Skeletal muscle cell (primary cell): ENCODE data around the gene ANP32E.
"Not testable (repeated sequence)": the region's sequence is repeated elsewhere in the genome, so short reads cannot be mapped to it uniquely, and the experiment has no call there.

Experiments used
- DNase-seq: peaks from one replicate; pipeline ENCODE4 v3.0.0-alpha.2; 2010; ENCODE audit warnings: low read depth
- H3K4me3 ChIP-seq: 2 replicates; pipeline ENCODE4 v1.5.1; 2011; ENCODE audit warnings: low read depth, mild to moderate bottlenecking, control low read depth, low read length, moderate library complexity

ANP32E gene

GRCh38 chr1:150221552-150221951 lies 14.4 kb downstream of the ANP32E start:
- no peak for DNase-seq
- no peak overlapping the region for H3K4me3 ChIP-seq

GRCh38 chr1:150215855-150216254 lies 20.1 kb downstream of the ANP32E start:
- not testable (repeated sequence) for H3K4me3 ChIP-seq, DNase-seq

- H3K4me3 ChIP-seq: peak overlapping the region; percentile 46
Observed at GRCh38 chr1:150214099-150214756, 21.7 kb downstream of the ANP32E start.

GRCh38 chr1:150213170-150214098 lies 22.5 kb downstream of the ANP32E start:
- DNase-seq: peak; percentile 76

More at GRCh38 chr1:150214099-150214756, 21.7 kb downstream of the ANP32E start:
- not testable (repeated sequence) for DNase-seq

GRCh38 chr1:150212070-150212469 lies 23.8 kb downstream of the ANP32E start:
- H3K4me3 ChIP-seq: no peak overlapping the region
- no peak for DNase-seq

More at GRCh38 chr1:150213170-150214098, 22.5 kb downstream of the ANP32E start:
- peak overlapping the region; percentile 46 for H3K4me3 ChIP-seq

GRCh38 chr1:150210706-150211105 lies 25.2 kb downstream of the ANP32E start:
- no peak overlapping the region for H3K4me3 ChIP-seq

GRCh38 chr1:150210091-150210490 lies 25.8 kb downstream of the ANP32E start:
- DNase-seq: no peak
- H3K4me3 ChIP-seq: no peak overlapping the region

More at GRCh38 chr1:150210706-150211105, 25.2 kb downstream of the ANP32E start:
- no peak for DNase-seq

- H3K4me3 ChIP-seq, DNase-seq: not testable (repeated sequence)
Observed at GRCh38 chr1:150208460-150208859, 27.5 kb downstream of the ANP32E start.

GRCh38 chr1:150207281-150207971 lies 28.5 kb downstream of the ANP32E start:
- no peak overlapping the region for H3K4me3 ChIP-seq
- no peak for DNase-seq

- no peak overlapping the region for H3K4me3 ChIP-seq
- DNase-seq: no peak
Observed at GRCh38 chr1:150196417-150196816, 39.5 kb downstream of the ANP32E start.

- no peak for DNase-seq
- H3K4me3 ChIP-seq: no peak overlapping the region
Observed at GRCh38 chr1:150194381-150195031, 41.4 kb downstream of the ANP32E start.

- no peak for DNase-seq
Observed at GRCh38 chr1:150192012-150192411, 43.9 kb downstream of the ANP32E start.

GRCh38 chr1:150187560-150187931 lies 48.4 kb downstream of the ANP32E start:
- DNase-seq: no peak
- no peak overlapping the region for H3K4me3 ChIP-seq

More at GRCh38 chr1:150192012-150192411, 43.9 kb downstream of the ANP32E start:
- H3K4me3 ChIP-seq: no peak overlapping the region

GRCh38 chr1:150186789-150187559 lies 48.9 kb downstream of the ANP32E start:
- no peak for DNase-seq
- no peak overlapping the region for H3K4me3 ChIP-seq

GRCh38 chr1:150186438-150186788 lies 49.5 kb downstream of the ANP32E start:
- H3K4me3 ChIP-seq, DNase-seq: not testable (repeated sequence)

GRCh38 chr1:150185481-150185880 lies 50.4 kb downstream of the ANP32E start:
- no peak overlapping the region for H3K4me3 ChIP-seq
- DNase-seq: no peak

- no peak overlapping the region for H3K4me3 ChIP-seq
- DNase-seq: no peak
Observed at GRCh38 chr1:150183061-150183460, 52.9 kb downstream of the ANP32E start.

- DNase-seq: no peak
Observed at GRCh38 chr1:150182247-150182646, 53.7 kb downstream of the ANP32E start.

GRCh38 chr1:150180474-150180873 lies 55.4 kb downstream of the ANP32E start:
- no peak overlapping the region for H3K4me3 ChIP-seq
- DNase-seq: no peak

More at GRCh38 chr1:150182247-150182646, 53.7 kb downstream of the ANP32E start:
- H3K4me3 ChIP-seq: no peak overlapping the region
